ENCODE results near the gene SAE1. TPM values are rescaled to one million over a fixed set of nuclear protein-coding genes. Genes with fewer than 3 reads are reported as not detected.

The SAE1 gene
- total and polyA plus RNA-seq, 2 of the 4 experiments (the other 2 are of a cell fraction): 165 to 184 TPM

- H3K9ac ChIP-seq (ENCODE audit: low read depth, low read length): no peak overlapping the region
- no peak overlapping the region for H3K4ac ChIP-seq (ENCODE audit: low read depth, low read length)
- ChIA-PET CTCF (interaction anchor here (0.6 kb wide), 1 partner anchor 83 kb away, joined by 3 read pairs; no protein-coding TSS in a partner anchor), POLR2A (ENCODE audit: unreplicated experiment) (no interaction called here)
- 80% methylated on average over 1 of the region's 17 CpGs; no CpG with 5 or more reads in 1 of the 2 experiments for WGBS, 2 experiments (ENCODE audit: extremely low coverage in 2 of 2, insufficient read length in 1 of 2)
- no peak overlapping the region for H2BK20ac ChIP-seq (ENCODE audit: low read depth, low read length)
- H3K9me1 ChIP-seq (ENCODE audit: insufficient read depth, low read length): peaks cover 3% of the 10 kb centered on the region; the same call in 1 of the 2 replicates
- H3K23ac ChIP-seq (ENCODE audit: low read depth, low read length): no peak overlapping the region
- H3K27me3 ChIP-seq (ENCODE audit: control insufficient read depth, insufficient read depth, low read length): no peaks in the 10 kb centered on the region
- peaks cover 13 to 34% of the 10 kb centered on the region in 2 experiments for H3K79me1 ChIP-seq (ENCODE audit: low read depth in 1 of 2, low read length in 2 of 2)
- intact Hi-C loops (cut with micrococcal nuclease): no loop called here
- peaks cover 58% of the 10 kb centered on the region for H3K36me3 ChIP-seq (ENCODE audit: control insufficient read depth, insufficient read depth, low read length)
- no peak overlapping the region for H2BK120ac ChIP-seq (ENCODE audit: low read depth, low read length)
- no peak overlapping the region for H3K56ac ChIP-seq (ENCODE audit: extremely low read depth, insufficient read depth, low read length)
- in situ Hi-C loops (cut with MboI; ENCODE audit: low sequenced_read_pairs): no loop called here
- H3K18ac ChIP-seq (ENCODE audit: low read depth, low read length): no peak overlapping the region
- dilution Hi-C loops (cut with HindIII; ENCODE audit: low sequenced_read_pairs, unreplicated experiment): no loop called here
- H4K5ac ChIP-seq (ENCODE audit: low read depth, low read length): no peak overlapping the region
- peaks cover 10% of the 10 kb centered on the region for H4K20me1 ChIP-seq (ENCODE audit: insufficient read depth, low read length)
- TF ChIP-seq POLR2A (IDR thresholded peaks at IDR 0.05; ENCODE audit: low read depth, low read length) (no peak), FOS (IDR thresholded peaks at IDR 0.05; ENCODE audit: low read depth, low read length) (no peak), MAZ (IDR thresholded peaks at IDR 0.05; ENCODE audit: borderline replicate concordance, low read depth, low read length) (no peak), SMC3 (IDR thresholded peaks at IDR 0.05; ENCODE audit: low read depth, low read length) (no peak)
- TF ChIP-seq, protein P1, sequence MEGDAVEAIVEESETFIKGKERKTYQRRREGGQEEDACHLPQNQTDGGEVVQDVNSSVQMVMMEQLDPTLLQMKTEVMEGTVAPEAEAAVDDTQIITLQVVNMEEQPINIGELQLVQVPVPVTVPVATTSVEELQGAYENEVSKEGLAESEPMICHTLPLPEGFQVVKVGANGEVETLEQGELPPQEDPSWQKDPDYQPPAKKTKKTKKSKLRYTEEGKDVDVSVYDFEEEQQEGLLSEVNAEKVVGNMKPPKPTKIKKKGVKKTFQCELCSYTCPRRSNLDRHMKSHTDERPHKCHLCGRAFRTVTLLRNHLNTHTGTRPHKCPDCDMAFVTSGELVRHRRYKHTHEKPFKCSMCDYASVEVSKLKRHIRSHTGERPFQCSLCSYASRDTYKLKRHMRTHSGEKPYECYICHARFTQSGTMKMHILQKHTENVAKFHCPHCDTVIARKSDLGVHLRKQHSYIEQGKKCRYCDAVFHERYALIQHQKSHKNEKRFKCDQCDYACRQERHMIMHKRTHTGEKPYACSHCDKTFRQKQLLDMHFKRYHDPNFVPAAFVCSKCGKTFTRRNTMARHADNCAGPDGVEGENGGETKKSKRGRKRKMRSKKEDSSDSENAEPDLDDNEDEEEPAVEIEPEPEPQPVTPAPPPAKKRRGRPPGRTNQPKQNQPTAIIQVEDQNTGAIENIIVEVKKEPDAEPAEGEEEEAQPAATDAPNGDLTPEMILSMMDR (conservative IDR thresholded peaks at IDR 0.05; ENCODE audit: low read depth, low read length): no peak
- H2AK5ac ChIP-seq (ENCODE audit: low read depth, low read length): no peak overlapping the region
- no peak overlapping the region for H3K27ac ChIP-seq (ENCODE audit: insufficient read depth, low read length)
- no peak overlapping the region for H3K14ac ChIP-seq (replicated peaks; ENCODE audit: low read depth, low read length)
- H2BK15ac ChIP-seq (ENCODE audit: low read depth, low read length): no peak overlapping the region
- no peak overlapping the region for H3K4me3 ChIP-seq (ENCODE audit: insufficient read depth, low read depth, low read length)
- no peak overlapping the region for H3K4me2 ChIP-seq (ENCODE audit: low read depth, low read length)
- no peak overlapping the region for H2BK5ac ChIP-seq (ENCODE audit: low read depth, low read length, poor library complexity, severe bottlenecking)
- no peak overlapping the region for H2AK9ac ChIP-seq (replicated peaks; ENCODE audit: low read depth, low read length, poor library complexity)
- H2AFZ ChIP-seq (replicated peaks; ENCODE audit: low read length, poor library complexity): no peak overlapping the region
- no peak overlapping the region for H4K8ac ChIP-seq (ENCODE audit: low read depth in 2 of 2, low read length in 2 of 2)
- no peak overlapping the region for H4K91ac ChIP-seq (ENCODE audit: insufficient read depth, low read depth, low read length)
- ATAC-seq (ENCODE audit: low read depth) (no peak), DNase-seq (no peak)
- H3K4me1 ChIP-seq (ENCODE audit: control insufficient read depth, insufficient read depth, low read length): no peaks in the 10 kb centered on the region
- no peaks in the 10 kb centered on the region for H3K9me3 ChIP-seq (ENCODE audit: control insufficient read depth, insufficient read depth, low read length)
- no TSS peak for BruUV-seq (replicated peaks)
These were observed 44.4 kb upstream of the SAE1 start for GRCh38 chr19:47086280-47086679.

Measured in IMR-90 (cell line).